Measurements from ENCODE around the gene LLGL1.

The LLGL1 gene

DNA sequence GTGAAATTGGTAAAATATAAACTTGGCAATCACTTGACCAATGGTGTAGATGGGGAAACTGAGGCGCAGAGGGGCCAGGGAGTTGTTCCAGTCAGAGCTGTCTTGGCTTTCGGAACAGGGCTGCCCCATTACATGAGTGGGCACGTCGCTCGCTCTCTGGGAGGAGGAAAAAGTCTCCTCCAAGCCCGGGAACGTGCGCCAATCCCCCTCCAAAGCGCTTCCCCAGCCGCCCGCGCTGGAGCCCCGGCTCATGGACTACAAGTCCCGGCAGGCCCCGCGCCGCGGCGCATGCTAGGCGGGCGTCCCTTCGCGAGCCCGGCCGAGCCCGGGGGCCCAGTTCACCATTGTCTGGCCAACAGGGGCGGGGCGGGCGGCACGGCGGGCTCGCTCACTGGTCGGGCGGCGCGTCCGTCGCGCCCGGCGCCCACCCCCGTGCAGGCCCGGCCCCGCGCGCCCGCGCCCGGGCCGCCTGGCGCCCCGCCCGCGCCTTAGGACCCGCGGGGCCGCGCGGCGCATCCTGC is at the start of gene LLGL1:
Gene LLGL1 (plus strand): TSS at position 515 of the 521 bp plus-strand sequence. CDS start 48 bp downstream, outside the sequence.
- DNase-seq, result peak; percentile 90

DNA sequence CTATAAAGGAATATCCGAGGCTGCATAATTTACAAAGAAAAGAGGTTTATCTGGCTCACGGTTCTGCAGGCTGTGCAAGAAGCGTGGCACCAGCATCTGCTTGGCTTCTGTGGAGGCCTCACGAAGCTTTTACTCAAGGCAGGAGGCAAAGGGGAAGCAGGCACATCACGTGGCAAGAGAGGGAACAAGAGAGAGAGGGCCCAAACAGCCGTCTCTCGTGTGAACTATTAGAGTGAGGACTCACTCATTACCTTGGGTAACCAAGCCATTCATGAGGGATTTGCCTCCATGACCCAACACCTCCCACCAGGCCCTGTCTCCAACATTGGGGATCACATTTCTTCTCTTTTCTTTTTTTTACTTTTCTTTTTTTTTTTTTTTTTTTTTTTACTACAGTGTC is 49.3 kb upstream of the LLGL1 start:
- DNase-seq, result no peak

DNA sequence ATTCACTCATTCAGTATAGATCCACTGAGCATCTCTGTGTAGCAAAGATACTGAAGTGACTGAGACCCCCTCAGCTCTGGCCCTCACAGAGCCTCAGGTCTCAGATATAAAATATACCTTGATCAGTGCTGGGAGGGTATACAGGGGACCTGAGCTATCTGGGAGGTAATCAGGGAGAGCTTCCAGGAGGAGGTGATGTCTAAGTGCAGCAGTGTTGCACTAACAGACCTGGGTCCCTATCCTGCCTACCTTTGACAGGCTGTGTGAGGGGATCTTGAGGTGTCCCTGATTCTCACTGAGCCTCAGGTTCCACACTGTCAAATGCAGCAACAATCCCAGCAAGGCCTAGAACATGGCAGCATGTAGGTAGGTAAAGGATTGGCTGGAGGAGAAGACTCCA is 48.3 kb upstream of the LLGL1 start:
- no peak for DNase-seq

DNA sequence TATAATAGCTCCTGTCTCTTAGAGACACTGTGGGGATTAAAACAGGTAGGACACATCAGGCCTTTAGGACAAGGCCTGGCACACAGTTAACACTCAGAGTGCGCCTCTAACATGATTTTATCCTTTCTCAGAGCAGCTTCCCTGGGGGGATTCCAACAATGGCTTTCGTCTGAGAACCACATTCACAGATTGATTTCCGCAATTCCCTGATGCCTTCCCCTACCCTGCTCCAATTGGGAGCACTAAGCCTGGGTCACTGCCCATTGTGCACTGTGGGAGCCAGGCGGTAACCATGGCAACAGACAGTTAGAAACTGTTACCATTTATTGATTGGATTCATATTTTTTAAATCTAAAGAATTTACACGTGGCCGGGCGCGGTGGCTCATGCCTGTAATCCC is 47.7 kb upstream of the LLGL1 start:
- DNase-seq, result no peak

DNA sequence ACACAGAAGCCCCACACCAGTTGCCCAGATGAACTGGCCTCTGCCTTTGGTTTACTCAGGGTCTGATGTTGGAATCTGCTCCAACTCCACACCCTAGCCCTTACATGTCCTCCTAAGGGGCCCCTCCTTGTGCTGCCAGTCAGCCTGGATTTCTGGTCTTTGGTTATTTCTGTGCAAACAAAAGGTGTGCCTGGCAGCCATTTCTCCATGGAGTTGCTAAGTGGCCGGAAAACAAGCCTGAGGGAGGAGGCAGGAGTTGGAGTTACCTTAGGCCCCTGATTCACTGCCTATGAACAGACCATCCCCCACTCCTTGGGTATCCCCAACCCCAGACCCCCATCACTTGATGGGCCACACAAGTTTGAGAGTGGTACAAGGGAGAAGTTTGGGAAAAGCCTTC is 46.2 kb upstream of the LLGL1 start:
- no peak for DNase-seq

DNA sequence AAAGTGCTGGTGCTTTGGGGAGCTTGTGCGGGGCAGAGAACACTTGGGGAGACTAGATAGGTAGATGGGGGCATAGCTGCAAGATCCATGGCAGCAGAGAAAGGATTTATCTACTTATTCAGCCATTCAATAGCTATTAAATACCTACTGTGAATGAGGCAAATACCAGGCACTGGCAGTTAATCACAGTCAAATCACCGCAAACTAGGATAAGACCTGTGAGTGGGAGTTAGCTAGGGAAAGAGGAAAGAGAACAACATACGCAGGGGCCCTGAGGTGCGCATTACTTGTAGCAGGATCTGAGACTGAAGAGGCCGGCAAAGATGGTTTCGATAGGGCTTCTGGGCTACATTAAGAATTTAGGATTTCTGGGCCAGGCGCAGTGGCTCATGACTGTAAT is 45.6 kb upstream of the LLGL1 start:
- no peak for DNase-seq

DNA sequence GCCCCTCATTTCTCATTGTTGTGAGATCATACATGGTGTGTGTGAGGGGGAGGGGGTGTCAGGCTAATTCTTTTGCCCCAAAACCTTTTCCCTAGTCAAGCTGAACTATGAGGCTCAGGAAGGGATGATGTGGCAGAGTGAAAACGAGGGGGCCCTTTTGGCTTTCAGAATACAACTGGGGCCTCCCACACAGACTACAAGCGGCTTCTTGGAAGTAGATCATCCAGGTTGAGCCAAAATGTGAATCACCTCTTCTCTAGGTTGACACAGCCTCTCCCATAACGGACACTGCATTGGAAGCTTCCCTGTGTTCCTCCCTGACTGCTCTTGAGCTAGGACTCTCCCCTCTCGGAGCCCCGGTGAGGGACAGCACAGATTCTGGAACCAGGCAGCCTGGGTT is 44.1 kb upstream of the LLGL1 start:
- no peak for DNase-seq

DNA sequence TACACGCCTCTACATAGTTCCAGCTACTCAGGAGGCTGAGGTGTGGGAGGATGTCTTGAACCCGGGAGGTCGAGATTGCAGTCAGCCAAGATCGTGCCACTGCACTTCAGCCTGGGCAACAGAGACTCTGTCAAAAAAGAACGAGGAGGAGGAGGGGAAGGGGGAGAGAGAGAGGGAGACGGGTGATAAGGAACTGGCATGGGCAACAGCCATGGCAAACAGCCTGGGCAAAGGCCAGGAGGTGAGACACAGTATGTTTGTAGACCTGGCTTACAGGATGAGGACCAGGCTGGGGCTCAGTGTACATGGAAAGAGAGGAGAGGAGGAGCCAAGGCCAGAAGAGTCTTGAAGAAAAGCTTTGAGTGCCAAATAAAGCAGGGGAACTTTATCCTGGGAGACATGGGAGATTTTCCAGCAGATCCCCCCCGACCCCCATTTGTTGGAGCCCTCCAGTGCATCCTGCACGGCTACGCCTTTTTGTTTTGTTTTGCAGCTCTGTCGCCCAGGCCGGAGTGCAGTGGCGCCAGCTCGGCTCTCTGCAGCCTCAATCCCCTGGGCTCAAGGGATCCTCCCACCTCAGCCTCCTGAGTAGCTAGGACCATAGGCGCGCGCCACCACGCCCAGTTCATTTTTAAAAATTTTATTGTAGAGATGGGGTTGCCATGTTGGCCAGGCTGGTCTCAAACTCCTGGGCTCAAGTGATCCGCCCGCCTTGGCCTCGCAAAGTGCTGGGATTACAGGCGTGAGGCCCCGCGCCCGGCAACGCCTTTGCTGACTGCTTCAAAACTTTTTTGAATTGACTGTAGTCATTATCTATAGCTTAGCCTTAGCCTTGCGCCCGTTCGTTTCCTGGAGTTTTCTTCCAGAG is 43.1 kb upstream of the LLGL1 start:
- DNase-seq, result no peak

DNA sequence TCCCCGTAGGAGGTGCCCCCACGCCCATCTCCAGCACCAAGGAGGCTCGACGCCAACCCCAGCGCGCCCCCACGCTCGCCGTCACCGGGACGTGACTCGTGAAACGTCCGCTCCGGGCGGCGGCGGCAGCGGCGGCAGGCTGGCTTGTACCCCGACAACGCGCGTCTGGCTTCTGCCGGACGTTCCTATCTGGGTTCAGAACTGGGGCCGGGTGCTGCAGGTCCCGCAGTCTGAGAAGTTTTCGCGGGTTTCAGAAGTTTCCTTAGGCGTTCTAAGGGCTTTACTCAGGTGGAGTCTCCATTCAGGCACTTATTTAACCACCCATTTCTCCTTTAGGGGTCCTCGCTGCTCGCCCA is 42.5 kb upstream of the LLGL1 start:
- DNase-seq, result no peak

DNA sequence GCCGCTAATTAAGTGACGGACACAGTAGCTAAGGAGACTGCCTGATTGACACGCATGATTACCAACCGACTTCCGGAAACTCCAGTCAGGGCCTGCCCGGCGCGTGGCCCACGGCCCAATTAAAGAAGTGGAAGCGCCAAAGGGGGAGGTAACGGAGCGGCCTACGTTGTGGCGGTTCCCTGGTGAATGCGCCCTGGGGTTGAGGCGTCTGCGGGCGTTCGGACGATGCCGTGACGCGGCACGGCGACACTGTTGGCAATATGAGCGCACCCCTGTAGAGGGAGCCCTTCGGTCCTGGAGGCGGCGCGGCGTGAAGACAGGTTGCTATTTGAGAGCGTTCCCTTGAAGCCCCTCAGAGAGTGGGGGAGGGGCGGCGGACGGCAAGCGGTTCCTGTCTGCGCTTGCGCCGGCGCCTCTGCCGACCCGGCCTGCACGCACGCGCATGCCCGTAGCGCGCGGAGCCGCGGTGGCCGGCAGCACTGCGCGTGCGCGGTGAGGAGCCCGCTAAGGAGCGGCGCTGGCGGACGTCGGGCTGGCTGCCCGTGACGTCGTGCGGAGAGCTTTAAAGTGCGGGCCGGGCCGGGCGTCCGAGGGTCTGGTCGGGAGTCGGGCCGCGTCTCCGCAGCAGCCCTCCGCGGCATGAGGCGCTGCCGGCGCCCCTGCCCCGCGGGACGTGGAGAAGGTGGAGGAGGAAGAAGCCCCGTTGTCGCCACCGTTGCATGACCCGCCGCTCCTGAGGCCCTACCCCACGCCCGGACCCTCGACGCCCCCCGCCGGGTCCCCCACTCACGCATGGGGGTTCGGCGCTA is 41.9 kb upstream of the LLGL1 start, which contains the start of gene ALKBH5:
Gene ALKBH5 (plus strand): TSS at position 495 of the 809 bp plus-strand sequence. CDS start 416 bp downstream, outside the sequence.
- DNase-seq, result peak; percentile 99

DNA sequence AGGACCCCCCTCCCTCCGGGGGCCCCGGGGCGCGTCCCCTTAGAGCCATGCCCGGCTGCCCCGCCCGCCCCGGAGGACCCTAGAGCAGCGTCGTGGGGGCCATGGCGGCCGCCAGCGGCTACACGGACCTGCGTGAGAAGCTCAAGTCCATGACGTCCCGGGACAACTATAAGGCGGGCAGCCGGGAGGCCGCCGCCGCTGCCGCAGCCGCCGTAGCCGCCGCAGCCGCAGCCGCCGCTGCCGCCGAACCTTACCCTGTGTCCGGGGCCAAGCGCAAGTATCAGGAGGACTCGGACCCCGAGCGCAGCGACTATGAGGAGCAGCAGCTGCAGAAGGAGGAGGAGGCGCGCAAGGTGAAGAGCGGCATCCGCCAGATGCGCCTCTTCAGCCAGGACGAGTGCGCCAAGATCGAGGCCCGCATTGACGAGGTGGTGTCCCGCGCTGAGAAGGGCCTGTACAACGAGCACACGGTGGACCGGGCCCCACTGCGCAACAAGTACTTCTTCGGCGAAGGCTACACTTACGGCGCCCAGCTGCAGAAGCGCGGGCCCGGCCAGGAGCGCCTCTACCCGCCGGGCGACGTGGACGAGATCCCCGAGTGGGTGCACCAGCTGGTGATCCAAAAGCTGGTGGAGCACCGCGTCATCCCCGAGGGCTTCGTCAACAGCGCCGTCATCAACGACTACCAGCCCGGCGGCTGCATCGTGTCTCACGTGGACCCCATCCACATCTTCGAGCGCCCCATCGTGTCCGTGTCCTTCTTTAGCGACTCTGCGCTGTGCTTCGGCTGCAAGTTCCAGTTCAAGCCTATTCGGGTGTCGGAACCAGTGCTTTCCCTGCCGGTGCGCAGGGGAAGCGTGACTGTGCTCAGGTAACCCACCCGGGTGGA is 41.0 kb upstream of the LLGL1 start:
- no peak for DNase-seq

DNA sequence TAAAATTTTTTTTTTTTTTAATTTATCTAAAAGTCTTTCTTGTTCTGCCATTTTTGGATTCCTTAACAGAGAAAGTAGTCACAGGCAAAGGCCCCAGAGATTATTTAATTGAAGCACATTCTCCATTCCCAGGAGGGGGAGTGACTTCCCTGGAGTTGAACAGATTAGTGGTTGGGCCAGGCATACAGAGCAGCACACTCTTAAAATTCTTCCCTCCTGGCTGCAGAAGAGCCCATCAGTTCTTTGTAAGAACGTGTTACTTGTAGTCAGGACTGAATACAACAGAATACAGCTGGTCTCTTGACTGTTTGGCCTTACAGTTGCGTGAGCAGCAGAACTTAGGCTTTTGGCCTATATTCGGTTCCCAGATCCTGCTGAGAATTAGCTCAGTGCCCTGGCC is 40.0 kb upstream of the LLGL1 start:
- no peak for DNase-seq

DNA sequence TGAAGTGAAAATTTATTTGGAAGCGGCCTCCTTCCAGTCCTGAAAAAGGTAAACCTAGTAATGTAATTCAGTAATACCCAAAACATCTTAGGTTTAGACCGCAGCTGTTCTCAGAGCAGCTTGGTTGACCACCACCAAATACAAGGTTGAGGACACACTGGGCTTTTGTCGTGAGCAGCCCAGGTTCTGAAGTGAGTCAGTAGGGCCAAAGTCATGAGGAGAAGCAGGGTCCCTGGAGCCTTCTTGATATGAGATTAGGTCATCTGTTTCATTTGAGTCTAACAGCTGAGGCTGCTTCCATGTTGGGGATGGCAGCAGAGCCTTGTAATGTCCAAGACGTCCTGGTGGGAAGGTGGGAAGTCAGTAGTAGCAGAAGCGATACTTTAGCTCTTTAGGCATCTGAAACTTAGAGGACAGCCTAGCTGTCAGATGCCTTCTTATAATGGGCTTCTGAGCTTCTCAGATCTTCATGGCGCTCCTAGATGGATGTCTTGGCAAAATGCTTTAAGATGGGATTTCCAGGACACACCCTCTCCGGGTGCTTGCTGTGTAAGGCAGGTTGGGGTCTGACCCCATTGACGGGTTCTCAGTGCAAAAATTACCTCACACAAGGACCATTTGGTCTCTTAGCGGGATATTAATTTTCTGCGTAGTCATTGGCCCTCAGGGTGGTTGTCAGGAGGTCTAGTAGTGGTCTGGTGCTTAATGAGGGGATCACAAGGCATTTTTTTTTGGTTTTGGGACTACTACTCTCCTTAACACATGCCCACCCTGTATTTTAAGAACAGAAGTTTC is 39.4 kb upstream of the LLGL1 start:
- no peak for DNase-seq

DNA sequence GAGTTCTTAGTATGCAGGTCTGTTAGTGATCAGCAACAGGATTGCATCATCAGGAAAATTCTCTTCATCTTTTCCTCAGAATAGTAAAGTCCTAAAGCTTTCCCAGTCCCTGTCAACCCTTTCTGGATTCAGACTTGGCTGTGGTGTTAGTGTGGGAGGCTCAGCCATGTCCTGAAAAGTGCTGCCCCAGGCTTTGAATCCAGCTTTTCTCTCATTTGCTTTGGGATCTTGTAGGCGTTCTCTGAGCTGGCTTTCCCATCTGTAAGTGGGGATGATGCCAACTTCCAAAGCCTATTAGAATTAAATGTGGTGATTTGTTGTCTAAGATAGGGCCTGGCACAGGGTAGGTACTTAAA is 38.8 kb upstream of the LLGL1 start:
- no peak for DNase-seq

DNA sequence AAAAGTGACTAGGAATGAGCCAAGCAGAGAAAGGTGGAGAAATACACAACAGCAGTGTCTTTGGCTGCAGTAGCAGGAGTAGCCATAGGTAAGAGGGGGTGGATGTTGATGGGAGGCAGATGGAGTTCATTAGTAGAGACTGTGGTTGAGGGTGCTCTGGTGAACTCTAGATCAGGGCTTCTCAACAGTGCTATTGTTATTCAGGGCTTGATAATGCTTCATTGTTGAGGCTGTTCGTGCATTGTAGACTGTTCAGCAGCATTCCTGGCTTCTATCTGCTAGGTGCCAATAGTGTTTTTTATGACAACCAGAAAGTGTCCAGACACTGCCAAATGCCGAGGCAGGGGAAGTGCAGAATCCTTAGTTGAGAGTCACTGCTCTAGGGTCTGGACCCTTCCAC is 38.2 kb upstream of the LLGL1 start:
- no peak for DNase-seq

DNA sequence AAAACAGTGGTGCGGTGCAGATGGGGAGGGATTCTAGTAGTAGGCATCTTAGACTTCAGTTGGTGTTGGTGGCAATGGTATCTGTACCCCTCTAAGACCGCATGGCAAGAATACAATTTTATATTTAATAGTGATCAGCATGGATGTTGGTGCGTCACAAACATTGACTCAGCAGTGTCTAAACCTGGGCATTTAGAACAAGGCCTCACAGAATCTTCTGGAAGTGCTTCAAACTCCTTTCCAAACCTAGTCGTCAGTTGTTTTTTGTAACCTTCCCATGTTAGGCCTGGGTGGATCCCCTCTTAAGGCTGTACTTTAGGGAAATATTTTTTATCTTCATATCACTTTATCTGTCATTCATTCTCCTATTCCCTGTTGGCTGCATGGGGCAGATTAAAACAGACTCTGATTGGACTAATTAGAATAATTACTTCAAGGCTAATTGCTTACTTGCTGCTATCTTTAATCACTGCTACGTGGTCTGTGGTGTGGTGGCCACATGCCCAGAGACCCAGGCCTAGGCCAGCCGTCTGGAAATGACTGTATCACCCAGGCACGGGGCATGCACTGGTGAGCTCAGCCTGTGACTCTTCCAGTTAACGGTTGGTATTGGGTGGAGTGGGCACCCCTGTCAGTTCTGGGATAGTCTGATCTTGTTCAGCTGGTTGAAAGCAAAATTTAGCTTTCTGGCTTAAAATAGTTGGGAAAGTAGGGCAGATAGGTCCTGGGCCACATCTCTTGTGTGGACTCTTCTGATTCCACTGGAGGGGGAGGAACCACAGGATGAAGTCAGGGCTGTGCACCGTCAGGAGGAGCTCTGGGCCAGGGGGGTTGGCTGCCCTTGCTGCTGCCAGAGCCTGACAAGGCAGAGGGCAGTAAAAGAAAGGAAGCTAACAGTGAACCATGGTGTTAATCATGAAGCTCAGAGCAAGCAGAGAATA is 37.3 kb upstream of the LLGL1 start:
- DNase-seq, result no peak

DNA sequence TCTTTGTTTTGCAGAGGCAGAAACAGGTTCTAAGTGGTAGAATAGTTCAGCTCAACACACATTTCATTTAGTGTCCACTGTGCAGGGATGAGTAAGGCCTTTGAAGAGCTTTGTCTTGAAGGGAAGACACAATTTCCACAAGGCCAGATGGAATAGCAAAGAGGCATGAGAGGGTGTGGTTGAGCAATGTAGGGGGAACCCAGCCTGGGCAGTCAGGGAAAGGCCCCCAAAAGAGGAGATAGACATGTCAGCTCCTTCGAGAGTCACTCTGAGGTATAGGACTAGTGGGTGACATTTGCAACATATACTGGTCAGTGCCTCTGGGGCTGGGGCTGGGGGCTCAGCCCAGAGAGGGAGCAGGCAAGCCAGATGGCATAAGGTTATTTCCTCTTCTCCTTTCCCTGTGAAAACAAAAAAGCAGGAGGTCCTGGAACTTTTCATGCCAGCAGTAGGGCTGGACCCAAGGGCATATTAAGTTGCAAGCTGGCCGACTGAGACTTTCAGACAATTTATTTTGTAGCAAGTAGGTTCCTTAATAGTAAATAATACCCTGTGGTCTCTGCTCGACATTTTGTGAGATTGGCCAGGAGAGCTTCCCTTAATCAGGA is 34.7 kb upstream of the LLGL1 start:
- DNase-seq, result no peak

DNA sequence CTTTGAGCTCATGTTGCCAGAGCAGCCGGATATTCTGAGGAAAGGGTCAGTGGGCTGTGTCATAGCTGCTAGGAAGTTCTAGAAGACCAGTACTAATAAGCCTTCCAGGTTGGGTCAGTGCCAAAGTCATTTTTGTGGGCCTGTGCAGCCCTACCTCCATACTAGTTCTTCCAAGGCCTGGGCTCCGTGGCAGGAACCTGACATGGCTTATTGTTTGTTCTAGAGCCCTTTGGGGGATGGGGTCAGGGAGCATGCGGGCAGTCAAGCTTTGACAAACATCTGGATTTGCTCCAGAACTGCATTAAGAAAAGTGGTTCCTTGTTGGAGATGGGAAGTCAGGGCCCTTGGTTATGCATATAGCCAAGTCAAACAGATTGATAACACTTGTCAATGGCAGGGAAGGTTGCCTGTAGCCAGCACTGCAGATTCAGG is 34.2 kb upstream of the LLGL1 start:
- DNase-seq, result no peak

DNA sequence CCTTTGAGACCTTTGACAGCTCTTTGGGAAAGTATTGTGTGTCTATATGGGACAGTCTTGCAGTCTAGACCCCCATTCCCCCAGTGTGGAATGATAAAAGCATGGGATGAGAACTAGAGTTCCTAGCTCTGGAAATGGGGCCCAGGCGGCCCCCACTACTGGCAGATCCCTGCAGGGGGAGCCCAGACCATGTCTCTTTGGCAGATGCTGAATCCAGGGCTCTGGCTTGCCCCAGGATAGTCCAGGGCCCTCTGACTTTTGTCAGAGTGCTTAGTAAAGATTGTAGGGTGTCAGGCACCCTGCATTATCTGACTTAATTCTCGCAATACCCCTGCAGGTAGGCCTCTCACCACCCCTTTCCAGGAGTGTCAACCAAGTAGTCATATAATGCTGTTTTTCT is 33.5 kb upstream of the LLGL1 start:
- DNase-seq, result no peak

DNA sequence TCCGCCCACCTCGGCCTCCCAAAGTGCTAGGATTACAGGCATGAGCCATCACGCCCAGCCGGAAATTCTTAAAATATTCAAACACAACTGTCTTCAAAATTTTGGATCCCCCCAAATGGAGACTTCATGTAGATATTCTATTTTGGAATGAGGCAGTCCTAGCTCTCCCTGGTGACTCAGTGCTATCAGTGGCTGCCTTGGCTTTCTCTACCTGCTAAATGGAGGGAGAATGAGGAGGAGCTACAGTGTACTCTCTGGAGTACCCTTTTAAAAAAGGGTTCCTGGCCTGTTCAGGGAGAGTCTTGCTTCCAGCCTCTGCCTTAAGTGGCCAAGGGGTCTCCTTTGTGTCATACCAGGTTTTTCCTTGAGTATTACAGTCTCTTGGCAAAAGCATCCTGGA is 31.0 kb upstream of the LLGL1 start:
- DNase-seq, result no peak

Data from NCI-H1694 (cell line).